ENCODE results near the gene PCDHGB6.
"Not testable (repeated sequence)": the region's sequence is repeated elsewhere in the genome, so short reads cannot be mapped to it uniquely, and the experiment has no call there.

Gene PCDHGB6

GRCh38 chr5:141369994-141370848 lies 37.6 kb upstream of the PCDHGB6 start, which contains the start of gene PCDHGB3:
Gene PCDHGB3, plus strand, starts transcription at chr5:141370242. Its CDS starts 153 bp downstream, at chr5:141370395.
- H3K4me3 ChIP-seq (replicated peaks; ENCODE audit: low read depth, low read length), result peak within 1 kb of the TSS; percentile 20
- DNase-seq (ENCODE audit: extremely low read depth, low read depth), result no peak
- TF ChIP-seq CTCF (IDR thresholded peaks at IDR 0.05; ENCODE audit: low read depth, low read length, missing control alignments), result peak; percentile 57

GRCh38 chr5:141371572-141372475 lies 36.0 kb upstream of the PCDHGB6 start:
- no peak overlapping the region for H3K4me3 ChIP-seq (replicated peaks; ENCODE audit: low read depth, low read length)
- no peak for TF ChIP-seq CTCF (IDR thresholded peaks at IDR 0.05; ENCODE audit: low read depth, low read length, missing control alignments)
- DNase-seq (ENCODE audit: extremely low read depth, low read depth), result no peak

GRCh38 chr5:141373673-141374317 lies 34.0 kb upstream of the PCDHGB6 start, which contains the start of gene PCDHGA6:
Gene PCDHGA6, plus strand, starts transcription at chr5:141373891. Its CDS starts 193 bp downstream, at chr5:141374084.
- H3K4me3 ChIP-seq (replicated peaks; ENCODE audit: low read depth, low read length), result peak within 1 kb of the TSS; percentile 36
- no peak for DNase-seq (ENCODE audit: extremely low read depth, low read depth)
- peak; percentile 56 for TF ChIP-seq CTCF (IDR thresholded peaks at IDR 0.05; ENCODE audit: low read depth, low read length, missing control alignments)

- TF ChIP-seq CTCF (IDR thresholded peaks at IDR 0.05; ENCODE audit: low read depth, low read length, missing control alignments), result no peak
- no peak for DNase-seq (ENCODE audit: extremely low read depth, low read depth)
- no peak overlapping the region for H3K4me3 ChIP-seq (replicated peaks; ENCODE audit: low read depth, low read length)
Observed at GRCh38 chr5:141374627-141375026, 33.2 kb upstream of the PCDHGB6 start.

- not testable (repeated sequence) for H3K4me3 ChIP-seq (replicated peaks; ENCODE audit: low read depth, low read length); DNase-seq (ENCODE audit: extremely low read depth, low read depth)
Observed at GRCh38 chr5:141375444-141376155, 32.2 kb upstream of the PCDHGB6 start.

- DNase-seq (ENCODE audit: extremely low read depth, low read depth), result no peak
- TF ChIP-seq CTCF (IDR thresholded peaks at IDR 0.05; ENCODE audit: low read depth, low read length, missing control alignments), result peak; percentile 47
- peak within 1 kb of the TSS; percentile 51 for H3K4me3 ChIP-seq (replicated peaks; ENCODE audit: low read depth, low read length)
Observed at GRCh38 chr5:141382469-141383294, 25.1 kb upstream of the PCDHGB6 start, which contains the start of gene PCDHGA7. Gene PCDHGA7, plus strand, starts transcription at chr5:141382742. Its CDS starts 158 bp downstream, at chr5:141382900.
